ENCODE measurements around the gene KLHL40.

GRCh38 chr3:42723219-42723618 is 37.9 kb downstream of the KLHL40 start:
- no peak for TF ChIP-seq CTCF (IDR thresholded peaks at IDR 0.05)
- TF ChIP-seq POLR2A (IDR thresholded peaks at IDR 0.05), result no peak

Data from heart left ventricle (tissue), 13 donors.